Measurements from ENCODE around the gene SBF2.

The SBF2 gene

DNA sequence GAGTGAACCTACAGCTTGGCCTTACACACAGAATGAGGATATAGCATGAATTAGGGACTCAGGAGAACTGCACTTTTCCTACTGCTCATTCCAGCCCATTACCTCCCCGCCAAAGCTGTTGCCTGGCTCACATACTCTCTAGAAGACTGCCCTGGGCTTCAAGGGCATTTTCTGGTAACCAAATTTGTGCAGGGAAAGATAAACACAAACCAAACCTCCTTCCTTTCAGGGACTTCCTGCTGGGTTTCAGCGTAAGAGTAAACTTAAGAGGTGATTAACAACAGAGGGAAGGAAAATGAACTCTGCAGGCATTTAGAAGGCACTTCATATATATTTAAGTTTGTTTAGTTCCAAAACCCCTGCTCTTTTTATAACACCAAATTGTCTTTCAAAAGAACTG lies 435.2 kb downstream of the SBF2 start:
- Histone ChIP-seq H3K9me2 (ENCODE audit: low read depth, low read length) (no peaks in the 10 kb centered on the region), H3K4me1 (ENCODE audit: insufficient read depth, low read length, severe bottlenecking) (peaks cover 42% of the 10 kb centered on the region), H3K9ac (ENCODE audit: low read length) (peak overlapping the region; percentile 21; the same call in 1 of the 2 replicates), H3K9me3 (ENCODE audit: low read length) (no peaks in the 10 kb centered on the region), H3K27me3 (ENCODE audit: insufficient read depth, low read length) (no peaks in the 10 kb centered on the region), H4K20me1 (ENCODE audit: insufficient read depth, low read length) (no peaks in the 10 kb centered on the region), H3K79me2 (ENCODE audit: insufficient read depth, low read length) (no peaks in the 10 kb centered on the region), H3K4me2 (ENCODE audit: low read length) (peak overlapping the region; percentile 44), H3F3A (ENCODE audit: insufficient read depth, low read length) (no peaks in the 10 kb centered on the region), H3K4me3 (ENCODE audit: low read depth, low read length, poor library complexity, severe bottlenecking) (no peak overlapping the region), H3K27ac (ENCODE audit: low read depth, low read length, poor library complexity, severe bottlenecking) (peak overlapping the region; percentile 28), H2AFZ (ENCODE audit: low read length) (no peak overlapping the region), H3K36me3 (ENCODE audit: insufficient read depth, low read length) (no peaks in the 10 kb centered on the region)
- TF ChIP-seq, protein P1, sequence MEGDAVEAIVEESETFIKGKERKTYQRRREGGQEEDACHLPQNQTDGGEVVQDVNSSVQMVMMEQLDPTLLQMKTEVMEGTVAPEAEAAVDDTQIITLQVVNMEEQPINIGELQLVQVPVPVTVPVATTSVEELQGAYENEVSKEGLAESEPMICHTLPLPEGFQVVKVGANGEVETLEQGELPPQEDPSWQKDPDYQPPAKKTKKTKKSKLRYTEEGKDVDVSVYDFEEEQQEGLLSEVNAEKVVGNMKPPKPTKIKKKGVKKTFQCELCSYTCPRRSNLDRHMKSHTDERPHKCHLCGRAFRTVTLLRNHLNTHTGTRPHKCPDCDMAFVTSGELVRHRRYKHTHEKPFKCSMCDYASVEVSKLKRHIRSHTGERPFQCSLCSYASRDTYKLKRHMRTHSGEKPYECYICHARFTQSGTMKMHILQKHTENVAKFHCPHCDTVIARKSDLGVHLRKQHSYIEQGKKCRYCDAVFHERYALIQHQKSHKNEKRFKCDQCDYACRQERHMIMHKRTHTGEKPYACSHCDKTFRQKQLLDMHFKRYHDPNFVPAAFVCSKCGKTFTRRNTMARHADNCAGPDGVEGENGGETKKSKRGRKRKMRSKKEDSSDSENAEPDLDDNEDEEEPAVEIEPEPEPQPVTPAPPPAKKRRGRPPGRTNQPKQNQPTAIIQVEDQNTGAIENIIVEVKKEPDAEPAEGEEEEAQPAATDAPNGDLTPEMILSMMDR (IDR thresholded peaks at IDR 0.05; ENCODE audit: low read length) = no peak
- TF ChIP-seq EZH2 (IDR thresholded peaks at IDR 0.05; ENCODE audit: borderline replicate concordance, low read length) = no peak

GRCh38 chr11:9858218-9858617 lies 435.8 kb downstream of the SBF2 start:
- no peaks in the 10 kb centered on the region for H3F3A ChIP-seq (ENCODE audit: insufficient read depth, low read length)
- H3K4me3 ChIP-seq (ENCODE audit: low read depth, low read length, poor library complexity, severe bottlenecking) = no peak overlapping the region
- no peak overlapping the region for H3K9ac ChIP-seq (ENCODE audit: low read length)
- no peak overlapping the region; the same call in 1 of the 2 replicates for H3K4me2 ChIP-seq (ENCODE audit: low read length)
- no peak for TF ChIP-seq EZH2 (IDR thresholded peaks at IDR 0.05; ENCODE audit: borderline replicate concordance, low read length)
- TF ChIP-seq, protein P1 (IDR thresholded peaks at IDR 0.05; ENCODE audit: low read length) = no peak
- H3K9me3 ChIP-seq (ENCODE audit: low read length) = no peaks in the 10 kb centered on the region
- H3K27me3 ChIP-seq (ENCODE audit: insufficient read depth, low read length) = no peaks in the 10 kb centered on the region
- no peak overlapping the region for H2AFZ ChIP-seq (ENCODE audit: low read length)
- H3K9me2 ChIP-seq (ENCODE audit: low read depth, low read length) = no peaks in the 10 kb centered on the region
- H3K27ac ChIP-seq (ENCODE audit: low read depth, low read length, poor library complexity, severe bottlenecking) = peak overlapping the region; percentile 28
- no peaks in the 10 kb centered on the region for H4K20me1 ChIP-seq (ENCODE audit: insufficient read depth, low read length)
- no peaks in the 10 kb centered on the region for H3K79me2 ChIP-seq (ENCODE audit: insufficient read depth, low read length)
- peaks cover 42% of the 10 kb centered on the region for H3K4me1 ChIP-seq (ENCODE audit: insufficient read depth, low read length, severe bottlenecking)
- H3K36me3 ChIP-seq (ENCODE audit: insufficient read depth, low read length) = no peaks in the 10 kb centered on the region

DNA sequence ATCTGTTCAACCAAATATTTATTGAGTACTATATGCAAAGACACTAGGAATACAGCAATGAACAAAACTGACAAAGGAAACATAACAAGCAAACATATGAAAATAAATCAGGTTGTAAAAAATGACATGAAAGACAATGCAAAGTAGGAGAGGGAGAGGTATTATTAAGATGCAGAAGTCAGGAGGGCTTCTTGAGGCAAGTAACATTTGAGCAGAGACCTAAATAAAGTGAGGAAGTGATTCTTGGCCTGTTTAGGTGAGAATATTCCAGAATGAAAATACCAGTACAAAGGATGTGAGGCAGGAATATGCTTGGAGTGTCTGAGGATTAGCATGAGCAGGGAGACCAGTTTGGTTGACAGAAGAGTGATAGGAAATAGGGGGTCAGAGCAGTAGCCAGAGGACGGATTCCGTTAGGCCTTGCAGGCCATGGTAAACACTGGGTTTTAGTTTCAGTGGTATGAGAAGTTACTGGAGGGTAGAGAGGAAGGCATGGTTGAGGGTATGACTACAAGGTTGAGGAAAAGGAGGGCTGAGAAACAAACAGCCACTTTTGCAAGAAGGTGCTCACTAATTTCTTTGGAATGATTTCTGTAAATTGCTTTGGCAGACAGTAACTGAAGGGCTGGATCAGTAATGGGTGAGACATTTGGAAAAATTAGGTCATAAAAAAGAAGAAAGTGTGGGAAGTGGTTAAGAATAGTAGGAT lies 438.3 kb downstream of the SBF2 start:
- Histone ChIP-seq H3K27me3 (ENCODE audit: insufficient read depth, low read length) (no peaks in the 10 kb centered on the region), H3K9me3 (ENCODE audit: low read length) (no peaks in the 10 kb centered on the region), H3K9me2 (ENCODE audit: low read depth, low read length) (no peaks in the 10 kb centered on the region), H3K9ac (ENCODE audit: low read length) (no peak overlapping the region), H3K4me2 (ENCODE audit: low read length) (peak overlapping the region; percentile 17; the same call in 1 of the 2 replicates), H3K36me3 (ENCODE audit: insufficient read depth, low read length) (no peaks in the 10 kb centered on the region), H4K20me1 (ENCODE audit: insufficient read depth, low read length) (no peaks in the 10 kb centered on the region), H3K4me1 (ENCODE audit: insufficient read depth, low read length, severe bottlenecking) (peaks cover 38% of the 10 kb centered on the region), H2AFZ (ENCODE audit: low read length) (no peak overlapping the region), H3K27ac (ENCODE audit: low read depth, low read length, poor library complexity, severe bottlenecking) (peak overlapping the region; percentile 61), H3F3A (ENCODE audit: insufficient read depth, low read length) (no peaks in the 10 kb centered on the region), H3K4me3 (ENCODE audit: low read depth, low read length, poor library complexity, severe bottlenecking) (no peak overlapping the region), H3K79me2 (ENCODE audit: insufficient read depth, low read length) (no peaks in the 10 kb centered on the region)
- TF ChIP-seq EZH2 (IDR thresholded peaks at IDR 0.05; ENCODE audit: borderline replicate concordance, low read length) = no peak
- TF ChIP-seq, protein P1 (IDR thresholded peaks at IDR 0.05; ENCODE audit: low read length) = no peak

Measured in OCI-LY1 (cell line).